ENCODE results near the gene TESK1. TPM values are rescaled to one million over a fixed set of nuclear protein-coding genes. Genes with fewer than 3 reads are reported as not detected.

The TESK1 gene, protein sequence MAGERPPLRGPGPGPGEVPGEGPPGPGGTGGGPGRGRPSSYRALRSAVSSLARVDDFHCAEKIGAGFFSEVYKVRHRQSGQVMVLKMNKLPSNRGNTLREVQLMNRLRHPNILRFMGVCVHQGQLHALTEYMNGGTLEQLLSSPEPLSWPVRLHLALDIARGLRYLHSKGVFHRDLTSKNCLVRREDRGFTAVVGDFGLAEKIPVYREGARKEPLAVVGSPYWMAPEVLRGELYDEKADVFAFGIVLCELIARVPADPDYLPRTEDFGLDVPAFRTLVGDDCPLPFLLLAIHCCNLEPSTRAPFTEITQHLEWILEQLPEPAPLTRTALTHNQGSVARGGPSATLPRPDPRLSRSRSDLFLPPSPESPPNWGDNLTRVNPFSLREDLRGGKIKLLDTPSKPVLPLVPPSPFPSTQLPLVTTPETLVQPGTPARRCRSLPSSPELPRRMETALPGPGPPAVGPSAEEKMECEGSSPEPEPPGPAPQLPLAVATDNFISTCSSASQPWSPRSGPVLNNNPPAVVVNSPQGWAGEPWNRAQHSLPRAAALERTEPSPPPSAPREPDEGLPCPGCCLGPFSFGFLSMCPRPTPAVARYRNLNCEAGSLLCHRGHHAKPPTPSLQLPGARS
- 24.5 and 26.9 TPM in 2 replicates for total RNA-seq

DNA sequence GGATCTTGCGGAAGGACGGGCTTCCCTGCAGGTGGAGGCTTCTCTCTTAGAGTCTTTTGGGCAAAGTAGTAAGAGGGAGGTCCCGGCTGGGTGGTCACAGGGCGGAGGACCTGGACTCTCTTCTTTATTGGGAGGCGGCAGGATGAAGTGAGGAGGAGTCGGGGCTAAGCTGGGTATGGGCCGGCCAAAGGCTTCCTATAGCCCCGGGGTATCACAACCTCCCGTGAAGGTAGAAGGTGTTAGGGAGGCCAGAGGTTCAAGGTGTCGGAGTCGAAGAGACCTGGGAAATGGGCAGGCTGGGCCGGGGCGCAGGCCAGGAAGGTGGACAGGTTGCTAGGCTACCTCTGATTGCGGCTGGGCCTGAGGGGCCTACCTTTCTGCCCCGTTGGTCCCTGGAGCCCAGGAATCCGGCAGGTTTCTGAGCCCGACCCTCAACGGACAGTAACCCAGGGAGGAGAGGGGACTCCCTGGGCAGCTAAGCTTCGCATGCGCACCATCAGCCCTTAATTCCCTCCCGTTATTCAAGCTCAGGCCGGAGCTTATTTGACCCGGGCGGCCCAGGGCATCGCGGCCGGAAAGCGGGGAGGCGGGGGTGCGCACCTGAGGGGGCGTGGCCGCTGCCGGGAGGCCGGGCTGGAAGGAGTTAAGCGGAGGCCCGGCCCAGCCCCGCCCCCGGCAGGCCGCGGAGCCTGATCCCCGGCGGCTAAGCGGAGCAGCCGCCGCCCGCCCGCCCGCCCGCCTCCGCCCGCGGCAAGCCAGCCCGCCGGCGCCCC lies at the start of gene TESK1:
TESK1 (plus strand) TSS at position 685 of the 773 bp plus-strand sequence. CDS start 358 bp downstream, outside the sequence.
- DNase-seq (ENCODE audit: low read depth) = no peak
- Histone ChIP-seq H3K36me3 (ENCODE audit: control insufficient read depth, insufficient read depth, low read length) (peaks cover 2% of the 10 kb centered on the region), H3K4me3 (ENCODE audit: low read depth, low read length) (peak within 1 kb of the TSS; percentile 63), H3K27me3 (ENCODE audit: control insufficient read depth, insufficient read depth, low read length) (no peaks in the 10 kb centered on the region)
- TF ChIP-seq, protein P1, sequence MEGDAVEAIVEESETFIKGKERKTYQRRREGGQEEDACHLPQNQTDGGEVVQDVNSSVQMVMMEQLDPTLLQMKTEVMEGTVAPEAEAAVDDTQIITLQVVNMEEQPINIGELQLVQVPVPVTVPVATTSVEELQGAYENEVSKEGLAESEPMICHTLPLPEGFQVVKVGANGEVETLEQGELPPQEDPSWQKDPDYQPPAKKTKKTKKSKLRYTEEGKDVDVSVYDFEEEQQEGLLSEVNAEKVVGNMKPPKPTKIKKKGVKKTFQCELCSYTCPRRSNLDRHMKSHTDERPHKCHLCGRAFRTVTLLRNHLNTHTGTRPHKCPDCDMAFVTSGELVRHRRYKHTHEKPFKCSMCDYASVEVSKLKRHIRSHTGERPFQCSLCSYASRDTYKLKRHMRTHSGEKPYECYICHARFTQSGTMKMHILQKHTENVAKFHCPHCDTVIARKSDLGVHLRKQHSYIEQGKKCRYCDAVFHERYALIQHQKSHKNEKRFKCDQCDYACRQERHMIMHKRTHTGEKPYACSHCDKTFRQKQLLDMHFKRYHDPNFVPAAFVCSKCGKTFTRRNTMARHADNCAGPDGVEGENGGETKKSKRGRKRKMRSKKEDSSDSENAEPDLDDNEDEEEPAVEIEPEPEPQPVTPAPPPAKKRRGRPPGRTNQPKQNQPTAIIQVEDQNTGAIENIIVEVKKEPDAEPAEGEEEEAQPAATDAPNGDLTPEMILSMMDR (IDR thresholded peaks at IDR 0.05; ENCODE audit: insufficient read depth, low read length, poor library complexity, severe bottlenecking) = no peak

DNA sequence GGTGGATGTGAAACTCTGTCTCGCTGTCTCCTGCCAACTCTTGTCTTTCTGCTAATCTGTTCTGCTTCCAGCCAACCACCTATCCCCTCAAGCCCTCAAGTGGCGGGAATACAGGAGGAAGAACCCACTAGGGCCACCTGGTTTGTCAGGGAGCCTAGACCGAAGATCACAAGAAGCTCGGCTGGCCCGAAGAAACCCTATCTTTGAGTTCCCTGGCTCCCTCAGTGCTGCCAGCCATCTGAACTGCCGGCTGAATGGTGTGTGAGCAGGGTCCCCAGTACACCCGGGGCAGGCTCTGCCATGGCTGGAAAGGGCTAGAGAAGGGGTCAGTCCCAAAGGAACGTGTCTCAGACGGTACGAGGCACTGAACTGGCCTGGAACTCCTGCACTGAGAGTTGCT lies 49.2 kb upstream of the TESK1 start:
- TF ChIP-seq, protein P1 (IDR thresholded peaks at IDR 0.05; ENCODE audit: insufficient read depth, low read length, poor library complexity, severe bottlenecking) = no peak
- Histone ChIP-seq H3K36me3 (ENCODE audit: control insufficient read depth, insufficient read depth, low read length) (peaks cover 2% of the 10 kb centered on the region), H3K27me3 (ENCODE audit: control insufficient read depth, insufficient read depth, low read length) (no peaks in the 10 kb centered on the region), H3K4me3 (ENCODE audit: low read depth, low read length) (no peak overlapping the region)
- DNase-seq (ENCODE audit: low read depth) = no peak

DNA sequence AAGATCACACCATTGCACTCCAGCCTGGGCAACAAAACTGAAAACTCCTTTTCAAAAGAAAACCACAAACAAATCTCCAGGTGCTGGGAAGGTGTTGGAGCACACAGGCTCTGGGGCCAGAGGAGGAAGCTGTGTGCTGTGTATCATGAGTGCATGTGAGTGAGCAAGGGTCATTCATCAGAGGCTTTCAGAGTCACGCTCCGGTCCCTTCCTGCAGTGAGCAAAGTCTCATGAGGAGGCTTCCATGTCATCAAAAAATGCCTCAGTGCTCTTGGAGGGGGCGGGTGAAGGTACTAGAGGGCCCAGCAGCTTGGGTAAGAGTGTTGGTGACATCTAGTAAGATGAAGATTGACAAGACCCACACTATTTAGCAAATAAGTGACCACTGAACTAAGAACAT lies 48.3 kb upstream of the TESK1 start:
- DNase-seq (ENCODE audit: low read depth) = no peak

DNA sequence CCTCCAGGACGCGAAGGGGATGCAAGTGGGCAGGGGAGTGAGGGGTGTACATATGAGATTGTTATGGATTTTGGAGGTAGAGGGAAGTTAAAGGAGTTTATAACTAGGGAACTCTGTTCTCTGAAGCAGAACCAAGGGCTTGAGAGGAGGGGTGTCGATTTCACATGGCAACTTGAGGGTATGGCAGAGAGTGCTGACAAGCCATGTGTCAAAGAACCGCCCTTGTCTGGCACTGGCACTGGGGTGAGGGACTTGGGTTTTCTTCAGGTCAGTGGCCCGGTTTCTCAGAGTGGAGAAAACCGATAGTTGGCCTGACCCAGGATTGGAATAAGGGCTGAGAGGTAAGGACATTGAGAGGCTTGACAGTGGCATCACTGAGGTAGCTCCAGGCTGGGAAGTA lies 47.7 kb upstream of the TESK1 start:
- peaks cover 3% of the 10 kb centered on the region for H3K36me3 ChIP-seq (ENCODE audit: control insufficient read depth, insufficient read depth, low read length)
- TF ChIP-seq, protein P1 (IDR thresholded peaks at IDR 0.05; ENCODE audit: insufficient read depth, low read length, poor library complexity, severe bottlenecking) = no peak
- DNase-seq (ENCODE audit: low read depth) = no peak
- no peak overlapping the region for H3K4me3 ChIP-seq (ENCODE audit: low read depth, low read length)
- no peaks in the 10 kb centered on the region for H3K27me3 ChIP-seq (ENCODE audit: control insufficient read depth, insufficient read depth, low read length)

More for the DNA sequence above, 48.3 kb upstream of the TESK1 start:
- no peak overlapping the region for H3K4me3 ChIP-seq (ENCODE audit: low read depth, low read length)
- H3K27me3 ChIP-seq (ENCODE audit: control insufficient read depth, insufficient read depth, low read length) = no peaks in the 10 kb centered on the region
- peaks cover 2% of the 10 kb centered on the region for H3K36me3 ChIP-seq (ENCODE audit: control insufficient read depth, insufficient read depth, low read length)
- TF ChIP-seq, protein P1 (IDR thresholded peaks at IDR 0.05; ENCODE audit: insufficient read depth, low read length, poor library complexity, severe bottlenecking) = no peak

DNA sequence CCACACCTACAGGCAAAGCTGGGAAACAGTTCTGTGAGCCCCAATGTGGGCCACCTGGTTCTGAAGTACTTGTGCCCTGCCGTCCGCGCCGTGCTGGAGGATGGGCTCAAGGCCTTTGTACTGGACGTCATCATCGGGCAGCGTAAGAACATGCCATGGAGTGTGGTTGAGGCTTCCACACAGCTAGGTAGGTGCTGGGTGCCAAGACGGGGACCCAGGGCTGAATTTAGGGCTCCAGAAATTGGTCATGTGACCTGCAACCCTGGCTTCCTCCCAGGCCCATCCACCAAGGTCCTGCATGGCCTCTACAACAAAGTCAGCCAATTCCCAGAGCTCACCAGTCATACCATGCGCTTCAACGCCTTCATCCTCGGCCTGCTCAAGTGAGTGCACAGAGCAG lies 46.9 kb upstream of the TESK1 start:
- H3K4me3 ChIP-seq (ENCODE audit: low read depth, low read length) = no peak overlapping the region
- TF ChIP-seq, protein P1 (IDR thresholded peaks at IDR 0.05; ENCODE audit: insufficient read depth, low read length, poor library complexity, severe bottlenecking) = no peak
- H3K27me3 ChIP-seq (ENCODE audit: control insufficient read depth, insufficient read depth, low read length) = no peaks in the 10 kb centered on the region
- H3K36me3 ChIP-seq (ENCODE audit: control insufficient read depth, insufficient read depth, low read length) = peaks cover 3% of the 10 kb centered on the region
- no peak for DNase-seq (ENCODE audit: low read depth)

Measured in kidney epithelial cell (primary cell).